Measurements from ENCODE around the gene TUBGCP6.

GRCh38 chr22:50169181-50169759, 75.6 kb downstream of the TUBGCP6 start:
- TF ChIP-seq CTCF (IDR thresholded peaks at IDR 0.05), result no peak
- no peak for TF ChIP-seq TCF7L2 (IDR thresholded peaks at IDR 0.05; ENCODE audit: low read depth, low read length)
- no peak for TF ChIP-seq POLR2AphosphoS5 (IDR thresholded peaks at IDR 0.05; ENCODE audit: low read depth, low read length)
- no peak for TF ChIP-seq REST (IDR thresholded peaks at IDR 0.05; ENCODE audit: insufficient read depth in 1 of 2, low read depth in 2 of 2, low read length in 1 of 2)
